KMS-11 (cell line): ENCODE data around the gene SP110.

Source experiments
- H2AFZ ChIP-seq: fragments of 200-600 bp; sonication (generic); 2 replicates; pipeline ENCODE4 v1.6.1; 2016; ENCODE audit warnings: antibody characterized with exemption, mixed run types, low read depth
- H3K27ac ChIP-seq: fragments of 200-600 bp; sonication (generic); 2 replicates; pipeline ENCODE4 v1.6.1; 2016; ENCODE audit warnings: mild to moderate bottlenecking, mixed run types
- H3K27me3 ChIP-seq: fragments of 200-600 bp; sonication (generic); 2 replicates; pipeline ENCODE4 v1.6.1; 2017; ENCODE audit warnings: mild to moderate bottlenecking, low read depth, mixed run types, moderate library complexity; ENCODE audit not compliant: insufficient read depth
- H3K36me3 ChIP-seq: fragments of 200-600 bp; sonication (generic); 2 replicates; pipeline ENCODE4 v1.6.1; 2017; ENCODE audit warnings: mild to moderate bottlenecking, mixed run types; ENCODE audit not compliant: insufficient read depth
- H3K4me1 ChIP-seq: fragments of 200-600 bp; sonication (generic); 2 replicates; pipeline ENCODE4 v1.6.1; 2016; ENCODE audit warnings: mild to moderate bottlenecking, low read depth, mixed run types; ENCODE audit not compliant: poor library complexity, severe bottlenecking
- H3K4me2 ChIP-seq: fragments of 200-600 bp; sonication (generic); 2 replicates; pipeline ENCODE4 v1.7.0; 2016; ENCODE audit warnings: mild to moderate bottlenecking, mixed run types
- H3K4me3 ChIP-seq: fragments of 200-600 bp; sonication (generic); IDR thresholded peaks from 2 replicates; pipeline ENCODE4 v1.6.1; 2017; ENCODE audit warnings: low read depth, low read length, mixed read lengths; ENCODE audit not compliant: insufficient read depth
- H3K79me2 ChIP-seq: fragments of 200-600 bp; sonication (generic); 2 replicates; pipeline ENCODE4 v1.6.1; 2016; ENCODE audit warnings: low read depth, mixed run types; ENCODE audit not compliant: insufficient read depth
- H3K9ac ChIP-seq: fragments of 200-600 bp; sonication (generic); 2 replicates; pipeline ENCODE4 v1.6.1; 2016; ENCODE audit warnings: mild to moderate bottlenecking, mixed run types
- H4K20me1 ChIP-seq: fragments of 200-600 bp; sonication (generic); 2 replicates; pipeline ENCODE4 v1.6.1; 2016; ENCODE audit warnings: mild to moderate bottlenecking, mixed run types; ENCODE audit not compliant: insufficient read depth
- CTCF ChIP-seq: fragments of 200-600 bp; sonication (generic); conservative IDR thresholded peaks from 2 replicates; pipeline ENCODE4 v1.6.1; 2017; ENCODE audit warnings: low read depth, mild to moderate bottlenecking, antibody characterized with exemption, low read length, moderate library complexity, mixed read lengths

Gene SP110

DNA sequence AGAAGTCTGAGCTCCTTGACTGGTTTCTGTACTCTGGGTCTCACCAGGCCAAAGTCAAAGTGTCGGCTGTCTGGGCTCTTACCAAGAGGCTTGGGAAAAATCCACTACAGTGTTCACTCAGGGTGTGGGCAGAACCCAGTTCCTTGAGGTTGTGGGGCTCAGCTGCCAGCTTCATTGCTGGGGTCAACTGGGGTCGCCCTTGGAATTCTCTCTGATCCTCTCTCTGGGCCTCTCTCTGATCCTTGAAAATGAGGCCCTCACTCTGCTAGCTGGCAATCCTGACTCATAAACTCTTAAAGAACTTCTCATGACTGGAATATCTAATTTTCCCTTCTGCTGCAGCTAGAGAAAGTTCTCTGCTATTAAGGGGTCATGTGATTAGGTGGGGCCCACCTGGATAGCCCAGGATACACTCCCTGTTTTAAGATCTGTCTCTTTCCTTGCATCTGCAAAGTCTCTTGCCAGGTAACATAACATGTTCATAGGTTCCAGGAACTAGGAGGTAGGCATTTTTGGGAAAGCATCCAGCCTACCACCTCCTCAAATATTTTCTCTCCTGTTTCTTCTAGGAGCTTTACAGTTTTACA, 66.3 kb downstream of the SP110 start:
- H3K9ac ChIP-seq: no peak overlapping the region
- no peak overlapping the region for H3K4me3 ChIP-seq
- H3K79me2 ChIP-seq: no peaks in the 10 kb centered on the region
- H3K27me3 ChIP-seq: no peaks in the 10 kb centered on the region
- H4K20me1 ChIP-seq: no peaks in the 10 kb centered on the region
- no peak overlapping the region for H3K27ac ChIP-seq
- H2AFZ ChIP-seq: no peak overlapping the region
- H3K4me1 ChIP-seq: no peaks in the 10 kb centered on the region
- no peak overlapping the region for H3K4me2 ChIP-seq
- no peak for TF ChIP-seq CTCF
- no peaks in the 10 kb centered on the region for H3K36me3 ChIP-seq

DNA sequence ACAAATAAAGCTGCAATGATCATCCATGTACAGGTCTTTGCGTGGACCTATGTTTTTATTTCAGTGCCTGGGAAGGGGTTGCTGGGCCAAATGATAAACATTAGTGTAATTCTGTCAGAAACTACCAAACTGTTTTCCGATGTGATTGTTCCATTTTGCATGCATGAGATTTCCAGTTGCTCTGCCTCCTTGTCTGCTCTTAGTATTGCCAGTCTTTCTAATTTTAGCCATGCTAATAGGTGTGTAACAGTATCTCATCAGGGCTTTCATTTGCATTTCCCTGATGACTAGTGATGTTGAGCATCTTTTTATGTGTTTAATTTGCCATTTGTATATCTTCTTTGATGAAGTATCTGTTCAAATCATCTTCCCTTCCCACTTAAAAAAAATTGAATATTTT, 67.5 kb downstream of the SP110 start:
- Histone ChIP-seq H3K27me3 (no peaks in the 10 kb centered on the region), H3K27ac (no peak overlapping the region), H3K9ac (no peak overlapping the region), H3K79me2 (no peaks in the 10 kb centered on the region), H3K4me2 (no peak overlapping the region), H2AFZ (no peak overlapping the region), H3K36me3 (no peaks in the 10 kb centered on the region), H4K20me1 (no peaks in the 10 kb centered on the region), H3K4me3 (no peak overlapping the region), H3K4me1 (no peaks in the 10 kb centered on the region)
- no peak for TF ChIP-seq CTCF

DNA sequence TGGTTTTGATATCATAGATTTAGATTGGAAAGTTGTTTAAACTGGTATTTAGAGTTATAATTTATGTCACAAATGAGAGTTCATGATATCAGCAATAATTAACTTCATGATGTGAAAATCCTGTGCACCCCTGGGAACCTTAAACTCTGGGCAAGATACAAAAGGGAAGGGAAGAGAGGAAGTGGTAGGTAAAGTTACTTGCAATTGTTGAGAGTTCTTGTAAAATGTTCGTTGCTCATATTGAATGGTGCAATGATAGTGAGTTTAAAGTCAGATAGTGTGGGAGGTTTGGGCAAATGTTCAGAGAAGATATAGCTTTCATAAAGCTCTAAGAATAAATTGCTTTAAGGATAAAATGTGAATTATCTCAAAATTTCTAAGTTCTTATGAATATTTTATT, 75.4 kb downstream of the SP110 start:
- no peak for TF ChIP-seq CTCF

DNA sequence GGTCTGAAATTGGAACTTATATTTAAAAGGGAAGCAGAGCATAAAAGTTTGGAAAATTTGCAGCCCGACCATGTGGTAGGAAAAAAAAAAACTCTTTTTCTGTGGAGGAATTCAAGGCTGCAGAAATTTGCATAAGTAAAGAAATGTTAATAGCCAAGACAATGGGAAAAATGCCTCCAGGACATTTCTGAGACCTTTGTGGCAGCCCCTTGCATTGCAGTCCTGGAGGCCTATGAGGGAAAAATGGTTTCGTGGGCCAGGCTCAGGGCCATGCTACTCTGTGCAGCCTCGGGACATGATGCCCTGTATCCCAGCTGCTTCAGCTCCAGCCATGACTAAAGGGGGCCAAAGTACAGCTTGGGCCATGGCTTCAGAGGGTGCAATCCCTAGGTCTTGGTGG, 79.1 kb downstream of the SP110 start:
- no peak overlapping the region for H3K27ac ChIP-seq
- H4K20me1 ChIP-seq: no peaks in the 10 kb centered on the region
- H2AFZ ChIP-seq: no peak overlapping the region
- no peaks in the 10 kb centered on the region for H3K79me2 ChIP-seq
- peaks cover 8% of the 10 kb centered on the region for H3K4me1 ChIP-seq
- no peak for TF ChIP-seq CTCF
- H3K36me3 ChIP-seq: no peaks in the 10 kb centered on the region
- no peak overlapping the region for H3K9ac ChIP-seq
- no peaks in the 10 kb centered on the region for H3K27me3 ChIP-seq
- no peak overlapping the region for H3K4me3 ChIP-seq
- H3K4me2 ChIP-seq: no peak overlapping the region

More for the DNA sequence above, 75.4 kb downstream of the SP110 start:
- Histone ChIP-seq H3K9ac (no peak overlapping the region), H3K27me3 (no peaks in the 10 kb centered on the region), H3K27ac (no peak overlapping the region), H3K36me3 (no peaks in the 10 kb centered on the region), H3K4me2 (no peak overlapping the region), H3K79me2 (no peaks in the 10 kb centered on the region), H4K20me1 (no peaks in the 10 kb centered on the region), H2AFZ (no peak overlapping the region), H3K4me3 (no peak overlapping the region), H3K4me1 (no peaks in the 10 kb centered on the region)
